Measurements from ENCODE around the gene RPS21.

Gene RPS21

DNA sequence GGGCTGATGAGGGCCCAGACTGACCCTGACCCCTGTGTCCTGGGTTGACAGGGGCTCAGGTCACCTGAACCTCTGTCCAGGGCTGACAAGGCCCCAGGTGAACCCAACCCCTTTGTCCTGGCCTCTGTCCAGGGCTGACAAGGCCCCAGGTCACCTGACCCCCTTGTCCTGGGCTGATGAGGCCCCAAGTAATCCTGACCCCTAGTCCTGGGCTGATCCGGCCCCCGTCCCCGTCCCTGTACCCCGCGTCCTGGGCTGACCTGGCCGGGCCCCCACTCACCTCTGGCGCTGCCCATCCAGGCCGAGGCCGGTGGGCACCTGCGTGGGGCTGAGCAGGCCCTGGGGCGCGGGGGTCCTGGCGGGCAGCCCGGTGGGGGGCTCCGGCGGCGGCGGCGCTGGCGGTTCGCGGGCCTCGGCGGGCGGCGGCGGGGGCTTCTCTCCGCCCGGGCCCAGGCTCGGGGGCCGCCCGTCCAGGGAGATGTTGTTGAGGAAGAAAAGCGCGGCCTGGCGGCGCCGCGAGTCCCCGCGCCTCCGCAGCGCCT is 19.8 kb downstream of the RPS21 start:
- TF ChIP-seq, protein P1, sequence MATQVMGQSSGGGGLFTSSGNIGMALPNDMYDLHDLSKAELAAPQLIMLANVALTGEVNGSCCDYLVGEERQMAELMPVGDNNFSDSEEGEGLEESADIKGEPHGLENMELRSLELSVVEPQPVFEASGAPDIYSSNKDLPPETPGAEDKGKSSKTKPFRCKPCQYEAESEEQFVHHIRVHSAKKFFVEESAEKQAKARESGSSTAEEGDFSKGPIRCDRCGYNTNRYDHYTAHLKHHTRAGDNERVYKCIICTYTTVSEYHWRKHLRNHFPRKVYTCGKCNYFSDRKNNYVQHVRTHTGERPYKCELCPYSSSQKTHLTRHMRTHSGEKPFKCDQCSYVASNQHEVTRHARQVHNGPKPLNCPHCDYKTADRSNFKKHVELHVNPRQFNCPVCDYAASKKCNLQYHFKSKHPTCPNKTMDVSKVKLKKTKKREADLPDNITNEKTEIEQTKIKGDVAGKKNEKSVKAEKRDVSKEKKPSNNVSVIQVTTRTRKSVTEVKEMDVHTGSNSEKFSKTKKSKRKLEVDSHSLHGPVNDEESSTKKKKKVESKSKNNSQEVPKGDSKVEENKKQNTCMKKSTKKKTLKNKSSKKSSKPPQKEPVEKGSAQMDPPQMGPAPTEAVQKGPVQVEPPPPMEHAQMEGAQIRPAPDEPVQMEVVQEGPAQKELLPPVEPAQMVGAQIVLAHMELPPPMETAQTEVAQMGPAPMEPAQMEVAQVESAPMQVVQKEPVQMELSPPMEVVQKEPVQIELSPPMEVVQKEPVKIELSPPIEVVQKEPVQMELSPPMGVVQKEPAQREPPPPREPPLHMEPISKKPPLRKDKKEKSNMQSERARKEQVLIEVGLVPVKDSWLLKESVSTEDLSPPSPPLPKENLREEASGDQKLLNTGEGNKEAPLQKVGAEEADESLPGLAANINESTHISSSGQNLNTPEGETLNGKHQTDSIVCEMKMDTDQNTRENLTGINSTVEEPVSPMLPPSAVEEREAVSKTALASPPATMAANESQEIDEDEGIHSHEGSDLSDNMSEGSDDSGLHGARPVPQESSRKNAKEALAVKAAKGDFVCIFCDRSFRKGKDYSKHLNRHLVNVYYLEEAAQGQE (IDR thresholded peaks at IDR 0.05; ENCODE audit: insufficient read depth in 1 of 2, low read depth in 2 of 2, low read length in 2 of 2): 0 out of 4 replicates have a peak, but pooled peaks of 1 of the 2 experiments have one; percentile 17
- no peak for TF ChIP-seq POLR2AphosphoS5 (IDR thresholded peaks at IDR 0.05; ENCODE audit: low read depth, low read length)

DNA sequence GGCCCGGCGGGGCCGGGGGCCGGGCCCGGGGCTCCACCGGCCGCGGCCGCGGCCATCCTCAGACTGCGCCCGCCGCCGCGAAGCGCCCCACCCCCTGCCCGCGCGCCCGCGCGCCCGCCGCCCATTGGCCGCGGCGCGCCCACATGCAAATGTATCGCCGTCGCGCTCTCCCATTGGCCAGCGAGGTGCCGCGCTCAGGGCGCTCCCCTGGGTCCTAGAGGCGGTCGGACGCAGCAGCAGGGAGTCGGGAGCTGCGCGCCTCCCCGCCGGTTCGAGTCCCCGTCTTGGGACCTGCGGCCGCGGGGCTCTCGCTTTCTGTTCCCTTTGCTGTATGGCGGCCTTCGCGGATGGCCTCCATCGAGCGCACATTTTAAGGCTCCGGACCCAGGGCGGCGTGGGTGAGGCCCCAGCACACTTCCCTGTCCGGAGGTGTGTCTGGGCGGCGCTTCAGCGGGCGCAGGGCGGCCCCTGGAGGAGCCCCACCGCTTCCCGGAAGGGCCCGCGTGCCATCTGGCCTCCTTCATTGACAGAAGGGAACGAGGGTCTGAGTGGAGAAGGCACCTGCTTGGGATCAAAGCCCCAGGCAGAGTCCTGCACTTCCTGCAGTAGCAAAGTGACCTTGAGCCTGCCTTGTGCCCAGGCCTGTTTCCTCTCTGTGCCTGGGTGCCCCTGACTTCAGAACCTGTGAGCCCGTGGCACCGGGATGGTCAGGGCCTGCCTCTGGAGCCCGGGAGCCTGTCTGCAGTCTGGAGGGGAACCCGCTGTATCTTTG is 20.5 kb downstream of the RPS21 start, which contains the start of gene CABLES2:
TSS of gene CABLES2 (minus strand) at position 65 of the 772 bp plus-strand sequence. CDS start at position 56, 9 bp downstream.
- TF ChIP-seq FOXP2 (optimal IDR thresholded peaks at IDR 0.05; ENCODE audit: borderline replicate concordance, extremely low read depth, extremely low read length, insufficient read depth) (peak; percentile 80), TAF1 (IDR thresholded peaks at IDR 0.05; ENCODE audit: borderline replicate concordance, insufficient read depth, low read length) (peak; percentile 66; the same call in 1 of the 2 replicates), SIN3A (IDR thresholded peaks at IDR 0.05; ENCODE audit: borderline replicate concordance, insufficient read depth, low read length) (no peak)

DNA sequence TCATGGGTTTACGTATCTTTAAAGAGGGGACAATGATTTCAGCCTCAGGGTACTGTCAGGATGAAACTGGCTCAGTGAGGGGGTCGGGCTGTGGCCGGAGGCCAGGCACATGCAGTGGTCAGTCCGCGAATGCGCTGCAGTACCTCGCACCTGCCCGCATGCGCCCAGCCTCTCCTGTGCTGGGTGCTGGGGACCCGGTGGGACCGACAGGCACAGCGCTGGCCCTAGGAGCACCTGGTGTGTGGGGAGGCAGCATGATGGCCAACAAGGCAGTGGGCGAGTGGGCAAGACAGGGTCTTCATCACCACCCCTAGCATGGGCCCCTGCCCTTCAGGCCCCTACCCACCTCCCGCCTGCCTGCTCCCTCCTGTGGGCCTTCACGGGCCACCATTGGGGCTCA is 21.2 kb downstream of the RPS21 start:
- no peak for TF ChIP-seq FOXP2 (optimal IDR thresholded peaks at IDR 0.05; ENCODE audit: borderline replicate concordance, extremely low read depth, extremely low read length, insufficient read depth)
- no peak for TF ChIP-seq POLR2AphosphoS5 (IDR thresholded peaks at IDR 0.05; ENCODE audit: low read depth, low read length)
- no peak for TF ChIP-seq SIN3A (IDR thresholded peaks at IDR 0.05; ENCODE audit: borderline replicate concordance, insufficient read depth, low read length)
- no peak for TF ChIP-seq TAF1 (IDR thresholded peaks at IDR 0.05; ENCODE audit: borderline replicate concordance, insufficient read depth, low read length)
- TF ChIP-seq, protein P1 (IDR thresholded peaks at IDR 0.05; ENCODE audit: insufficient read depth in 1 of 2, low read depth in 2 of 2, low read length in 2 of 2): no peak

DNA sequence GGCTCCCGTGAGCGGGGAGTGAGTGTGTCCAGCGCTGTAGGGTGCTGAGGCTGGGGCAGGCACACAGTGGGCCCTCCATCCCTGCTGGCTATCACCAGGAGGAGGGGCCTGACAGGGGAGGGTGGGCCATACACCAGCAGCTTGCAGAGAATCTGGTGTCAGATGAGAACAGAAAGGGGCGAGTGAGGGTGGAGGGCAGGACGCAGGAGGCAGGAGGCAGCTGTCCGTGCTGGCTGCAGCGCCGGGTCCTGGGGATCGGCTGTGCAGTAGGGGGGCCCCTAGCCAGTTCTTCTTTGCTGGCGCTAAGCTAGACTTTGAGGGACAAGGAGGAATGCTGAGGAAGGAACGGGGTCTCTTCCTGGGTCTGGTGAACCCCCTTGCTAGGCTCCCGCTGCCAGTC is 21.7 kb downstream of the RPS21 start:
- TF ChIP-seq POLR2AphosphoS5 (IDR thresholded peaks at IDR 0.05; ENCODE audit: low read depth, low read length): no peak
- no peak for TF ChIP-seq TAF1 (IDR thresholded peaks at IDR 0.05; ENCODE audit: borderline replicate concordance, insufficient read depth, low read length)
- TF ChIP-seq, protein P1 (IDR thresholded peaks at IDR 0.05; ENCODE audit: insufficient read depth in 1 of 2, low read depth in 2 of 2, low read length in 2 of 2): no peak
- TF ChIP-seq SIN3A (IDR thresholded peaks at IDR 0.05; ENCODE audit: borderline replicate concordance, insufficient read depth, low read length): no peak
- TF ChIP-seq FOXP2 (optimal IDR thresholded peaks at IDR 0.05; ENCODE audit: borderline replicate concordance, extremely low read depth, extremely low read length, insufficient read depth): no peak

DNA sequence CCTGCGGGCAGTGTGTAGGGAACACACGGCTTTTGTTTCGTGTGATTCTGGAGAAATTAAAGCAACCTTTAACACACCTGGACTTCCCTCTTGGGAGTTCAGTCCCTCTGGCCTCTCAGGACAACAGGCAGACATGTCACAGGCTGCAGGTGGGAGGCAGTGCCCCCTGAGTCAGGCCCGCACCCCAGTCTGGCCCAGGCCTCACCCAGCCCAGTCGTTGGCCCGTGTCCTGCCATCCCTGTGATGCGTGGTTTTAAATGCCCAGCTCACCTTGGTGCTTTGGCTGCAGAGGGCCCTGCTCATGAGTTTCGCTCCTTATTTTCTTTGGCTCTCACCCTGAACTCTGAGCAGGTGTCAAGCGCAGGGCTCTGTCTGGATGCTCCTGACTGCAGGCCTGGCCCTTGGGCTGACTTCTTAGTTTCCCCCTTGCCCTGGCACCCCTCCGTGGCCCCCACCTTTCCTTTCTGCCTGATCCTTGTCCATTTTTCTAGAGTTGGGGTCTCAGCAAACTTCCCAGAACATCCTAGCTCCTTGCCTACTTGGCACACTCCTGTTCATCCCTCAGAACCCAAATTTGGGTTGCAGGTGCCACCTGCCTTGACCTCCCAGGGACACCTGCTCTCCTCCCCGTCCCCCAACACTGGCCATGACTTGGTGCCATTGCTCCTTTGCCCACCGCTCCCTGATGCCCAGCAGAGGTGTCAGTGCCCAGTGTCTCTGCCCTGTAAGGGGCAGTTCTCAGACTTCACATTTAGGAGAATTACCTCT is 22.4 kb downstream of the RPS21 start:
- no peak for TF ChIP-seq POLR2AphosphoS5 (IDR thresholded peaks at IDR 0.05; ENCODE audit: low read depth, low read length)
- TF ChIP-seq TAF1 (IDR thresholded peaks at IDR 0.05; ENCODE audit: borderline replicate concordance, insufficient read depth, low read length): no peak
- TF ChIP-seq SIN3A (IDR thresholded peaks at IDR 0.05; ENCODE audit: borderline replicate concordance, insufficient read depth, low read length): no peak
- TF ChIP-seq FOXP2 (optimal IDR thresholded peaks at IDR 0.05; ENCODE audit: borderline replicate concordance, extremely low read depth, extremely low read length, insufficient read depth): no peak
- TF ChIP-seq, protein P1 (IDR thresholded peaks at IDR 0.05; ENCODE audit: insufficient read depth in 1 of 2, low read depth in 2 of 2, low read length in 2 of 2): no peak

Measured in PFSK-1 (cell line).